BJ (cell line): Measurements from ENCODE around the gene BLOC1S3. TPM values are rescaled to one million over a fixed set of nuclear protein-coding genes. Genes with fewer than 3 reads are reported as not detected.

ENCODE experiments used
- CTCF ChIA-PET: fragments of 350-600 bp; formaldehyde crosslinking; extraction: SDS; loops from one replicate; lab custom pipeline; 2021; ENCODE audit warnings: antibody characterized with exemption, inconsistent platforms; lab: Yijun Ruan, JAX
- POLR2A ChIA-PET: fragments of 300-600 bp; sonication (Branson Sonifier 250); formaldehyde crosslinking; extraction: SDS; loops from one replicate; lab custom pipeline; 2021; ENCODE audit warnings: antibody characterized with exemption; lab: Charles Lee
- DNase-seq: peaks from one replicate; pipeline ENCODE4 v3.0.0-alpha.2; 2011; ENCODE audit warnings: low read depth
- H3K27me3 ChIP-seq: 2 replicates; pipeline ENCODE4 v1.6.0; 2011; ENCODE audit warnings: low read length; ENCODE audit not compliant: control insufficient read depth, insufficient read depth
- H3K36me3 ChIP-seq: 2 replicates; pipeline ENCODE4 v1.5.1; 2011; ENCODE audit warnings: low read length; ENCODE audit not compliant: control insufficient read depth, insufficient read depth
- H3K4me3 ChIP-seq: 2 replicates; pipeline ENCODE4 v1.5.1; 2011; ENCODE audit warnings: low read depth, mild to moderate bottlenecking, control low read depth, low read length
- polyA plus RNA-seq: library from polyadenylated mRNA; depleted of rRNA; stranded (reverse); fragments of >200 nt; gene quantifications from 2 replicates; pipeline ENCODE4 v1.2.3, GENCODE V29; 2011
- TF ChIP-seq, protein P1 (sequence below): IDR thresholded peaks from 2 replicates; pipeline ENCODE4 v1.5.1; 2011; ENCODE audit warnings: low read depth, mild to moderate bottlenecking, control low read depth, inconsistent platforms, low read length, moderate library complexity; ENCODE audit not compliant: insufficient read depth

The BLOC1S3 gene
- polyA plus RNA-seq, 1 experiment, result 8.3 TPM

DNA sequence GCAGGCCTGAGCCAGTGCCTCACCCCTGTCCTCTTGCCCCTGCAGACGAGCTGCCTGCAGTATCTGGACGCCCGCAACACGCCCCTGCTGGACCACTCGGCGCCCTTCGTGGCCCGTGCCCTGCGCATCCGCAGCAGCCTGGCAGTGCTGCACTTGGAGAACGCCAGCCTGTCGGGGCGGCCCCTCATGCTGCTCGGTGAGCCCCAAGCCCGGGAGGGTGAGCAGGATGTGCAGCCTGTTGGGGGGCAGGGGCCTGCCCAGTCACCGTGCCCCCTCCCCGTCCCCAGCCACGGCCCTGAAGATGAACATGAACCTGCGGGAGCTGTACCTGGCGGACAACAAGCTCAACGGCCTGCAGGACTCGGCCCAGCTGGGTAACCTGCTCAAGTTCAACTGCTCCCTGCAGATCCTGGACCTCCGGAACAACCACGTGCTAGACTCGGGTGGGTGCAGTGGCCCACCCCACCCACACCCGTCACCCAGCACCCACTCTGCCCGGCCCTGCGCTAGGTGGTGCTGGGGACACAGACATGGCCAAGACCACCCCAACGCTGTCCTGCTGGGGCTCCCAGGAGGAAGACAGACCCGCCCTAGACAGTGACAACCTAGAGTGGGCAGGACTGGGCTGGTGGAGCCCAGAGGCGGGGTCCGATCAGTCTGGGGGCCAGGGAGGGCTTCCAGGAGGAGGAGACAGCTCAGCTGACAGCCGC lies 36.4 kb upstream of the BLOC1S3 start:
- TF ChIP-seq, protein P1, sequence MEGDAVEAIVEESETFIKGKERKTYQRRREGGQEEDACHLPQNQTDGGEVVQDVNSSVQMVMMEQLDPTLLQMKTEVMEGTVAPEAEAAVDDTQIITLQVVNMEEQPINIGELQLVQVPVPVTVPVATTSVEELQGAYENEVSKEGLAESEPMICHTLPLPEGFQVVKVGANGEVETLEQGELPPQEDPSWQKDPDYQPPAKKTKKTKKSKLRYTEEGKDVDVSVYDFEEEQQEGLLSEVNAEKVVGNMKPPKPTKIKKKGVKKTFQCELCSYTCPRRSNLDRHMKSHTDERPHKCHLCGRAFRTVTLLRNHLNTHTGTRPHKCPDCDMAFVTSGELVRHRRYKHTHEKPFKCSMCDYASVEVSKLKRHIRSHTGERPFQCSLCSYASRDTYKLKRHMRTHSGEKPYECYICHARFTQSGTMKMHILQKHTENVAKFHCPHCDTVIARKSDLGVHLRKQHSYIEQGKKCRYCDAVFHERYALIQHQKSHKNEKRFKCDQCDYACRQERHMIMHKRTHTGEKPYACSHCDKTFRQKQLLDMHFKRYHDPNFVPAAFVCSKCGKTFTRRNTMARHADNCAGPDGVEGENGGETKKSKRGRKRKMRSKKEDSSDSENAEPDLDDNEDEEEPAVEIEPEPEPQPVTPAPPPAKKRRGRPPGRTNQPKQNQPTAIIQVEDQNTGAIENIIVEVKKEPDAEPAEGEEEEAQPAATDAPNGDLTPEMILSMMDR, result no peak
- Histone ChIP-seq H3K4me3 (no peak overlapping the region), H3K36me3 (peaks cover 25% of the 10 kb centered on the region), H3K27me3 (no peaks in the 10 kb centered on the region)
- no peak for DNase-seq
- ChIA-PET CTCF (interaction anchor here (1.4 kb wide), 1 partner anchor 11 kb away, joined by 3 read pairs; no protein-coding TSS in a partner anchor), POLR2A (no interaction called here)

DNA sequence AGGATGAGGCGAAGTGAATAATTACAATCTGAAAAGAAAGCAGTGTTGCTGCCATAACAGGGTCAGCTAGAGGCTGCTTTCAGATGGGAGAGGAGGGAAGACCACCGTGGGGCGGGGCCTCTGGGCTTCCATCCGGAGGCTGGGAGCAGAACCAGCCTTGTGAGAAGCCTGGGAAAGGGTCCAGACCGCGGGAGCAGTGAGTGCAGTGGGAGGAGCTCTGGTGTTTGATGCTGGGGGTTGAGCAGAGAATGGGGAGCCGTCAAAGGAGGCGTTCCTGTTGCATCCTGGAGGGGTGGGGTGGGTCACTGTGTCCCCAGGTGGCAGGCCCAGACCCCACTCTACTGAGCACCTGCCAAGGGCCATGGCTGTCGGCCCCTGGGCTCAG lies 35.9 kb upstream of the BLOC1S3 start:
- CTCF ChIA-PET, result interaction anchor here (1.4 kb wide), 1 partner anchor 11 kb away, joined by 3 read pairs; no protein-coding TSS in a partner anchor
- TF ChIP-seq, protein P1, result no peak
- POLR2A ChIA-PET, result no interaction called here
- H3K27me3 ChIP-seq, result no peaks in the 10 kb centered on the region
- no peak overlapping the region for H3K4me3 ChIP-seq
- peaks cover 26% of the 10 kb centered on the region for H3K36me3 ChIP-seq
- no peak for DNase-seq

GRCh38 chr19:45144431-45145269 lies 33.9 kb upstream of the BLOC1S3 start:
- no peak for DNase-seq
- TF ChIP-seq, protein P1, result no peak
- POLR2A ChIA-PET, result no interaction called here
- Histone ChIP-seq H3K36me3 (peaks cover 26% of the 10 kb centered on the region), H3K27me3 (no peaks in the 10 kb centered on the region), H3K4me3 (no peak overlapping the region)
- CTCF ChIA-PET, result interaction anchor here (1.0 to 1.6 kb wide), 2 partner anchors 18 to 194 kb away, joined by 3 to 4 read pairs; no protein-coding TSS in a partner anchor

DNA sequence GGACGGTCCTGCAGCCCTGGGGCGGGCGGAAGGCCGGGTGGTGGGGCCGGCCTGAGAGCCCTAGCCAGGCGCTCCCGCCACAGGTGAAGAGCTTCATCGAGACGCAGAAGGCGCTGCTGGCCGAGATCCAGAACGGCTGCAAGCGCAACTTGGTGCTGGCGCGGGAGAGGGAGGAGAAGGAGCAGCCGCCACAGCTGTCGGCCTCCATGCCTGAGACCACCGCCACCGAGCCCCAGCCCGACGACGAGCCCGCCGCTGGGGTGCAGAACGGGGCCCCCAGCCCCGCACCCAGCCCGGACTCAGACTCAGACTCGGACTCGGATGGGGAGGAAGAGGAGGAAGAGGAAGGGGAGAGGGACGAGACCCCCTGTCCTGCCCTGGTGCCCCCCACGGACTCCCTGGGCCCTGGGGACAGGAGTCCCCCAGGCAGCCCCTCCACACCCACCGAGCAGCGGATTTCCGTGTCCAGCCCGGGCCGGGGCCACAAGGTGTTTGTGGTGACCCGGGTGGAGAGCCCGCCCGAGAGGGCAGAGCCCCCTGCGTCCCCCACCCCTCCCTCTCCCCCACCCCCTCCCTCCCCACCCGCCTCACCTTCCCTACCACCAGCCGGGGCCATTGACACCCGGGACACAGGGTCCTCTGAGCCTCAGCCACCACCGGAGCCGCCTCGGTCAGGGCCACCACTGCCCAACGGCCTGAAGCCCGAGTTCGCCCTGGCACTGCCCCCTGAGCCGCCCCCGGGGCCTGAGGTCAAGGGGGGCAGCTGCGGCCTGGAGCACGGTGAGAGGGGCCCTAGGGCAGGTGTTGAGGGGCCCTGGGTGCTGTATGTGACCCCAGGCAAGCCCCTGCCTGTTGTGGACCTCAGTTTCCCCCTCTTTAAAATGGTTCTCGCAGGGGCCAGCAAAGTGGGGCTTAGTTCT lies 33.1 kb upstream of the BLOC1S3 start:
- no peaks in the 10 kb centered on the region for H3K27me3 ChIP-seq
- ChIA-PET CTCF (no interaction called here), POLR2A (no interaction called here)
- DNase-seq, result no peak
- peaks cover 27% of the 10 kb centered on the region for H3K36me3 ChIP-seq
- TF ChIP-seq, protein P1, result no peak
- H3K4me3 ChIP-seq, result no peak overlapping the region
